ENCODE data around the gene RETREG3.

GRCh38 chr17:42655528-42655927, 46.4 kb upstream of the RETREG3 start:
- TF ChIP-seq CTCF (IDR thresholded peaks at IDR 0.05) (no peak), POLR2A (IDR thresholded peaks at IDR 0.05) (no peak)
